ENCODE measurements around the gene N4BP2L2. TPM values are rescaled to one million over a fixed set of nuclear protein-coding genes. Genes with fewer than 3 reads are reported as not detected.

Gene N4BP2L2
- total and polyA plus RNA-seq, 2 of the 8 experiments (the other 6 are each of a cell fraction or from before 2014, with no cell fraction given) = 14.6 to 67.6 TPM

DNA sequence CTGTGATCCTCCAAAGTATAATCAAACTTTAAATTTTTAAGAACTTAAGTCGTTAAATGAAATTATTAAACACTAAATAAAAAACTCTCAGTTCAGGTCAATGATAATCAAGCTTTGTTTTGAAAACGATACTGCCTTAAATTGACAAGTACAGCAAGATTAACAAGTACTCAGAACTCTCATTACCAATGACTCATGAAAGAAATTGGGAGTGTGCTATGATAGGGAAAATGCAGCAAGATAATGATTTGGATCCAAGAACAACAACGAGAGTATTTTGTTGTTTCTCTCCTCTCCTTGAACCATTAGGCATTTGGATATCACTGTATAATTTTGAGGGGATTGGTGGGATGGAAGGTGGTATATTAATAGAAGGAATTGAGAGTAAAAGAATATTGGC lies 10.2 kb downstream of the N4BP2L2 start (continued):
- TF ChIP-seq BRCA1 (IDR thresholded peaks at IDR 0.05; ENCODE audit: low read depth, low read length) = no peak
- TF ChIP-seq JUND (IDR thresholded peaks at IDR 0.05; ENCODE audit: low read length) = no peak
